ENCODE measurements around the gene CHRNA4. TPM values are rescaled to one million over a fixed set of nuclear protein-coding genes. Genes with fewer than 3 reads are reported as not detected.

CHRNA4 gene
- total and polyA plus RNA-seq, 5 donors from 2014 or later, result not detected

- ATAC-seq (ENCODE audit: low read depth in 2 of 2) (no peak), DNase-seq (no peak)
- Mint-ChIP-seq H3K4me1 (no peaks in the 10 kb centered on the region), H3K36me3 (no peaks in the 10 kb centered on the region), H3K27me3 (no peaks in the 10 kb centered on the region), H3K9me3 (no peaks in the 10 kb centered on the region), H3K4me3 (no peak overlapping the region), H3K27ac (no peak overlapping the region)
- Histone ChIP-seq H3K9me3 (ENCODE audit: control insufficient read depth in 2 of 2, low read length in 2 of 2) (peaks cover 0 to 1% of the 10 kb centered on the region in 2 experiments), H3K27me3 (ENCODE audit: control insufficient read depth, insufficient read depth, low read length) (no peaks in the 10 kb centered on the region), H3K36me3 (ENCODE audit: control insufficient read depth, insufficient read depth, low read length) (no peaks in the 10 kb centered on the region), H3K27ac (ENCODE audit: insufficient read depth, low read length, poor library complexity, severe bottlenecking) (no peak overlapping the region), H3K4me3 (ENCODE audit: low read depth, low read length) (no peak overlapping the region), H3K4me1 (ENCODE audit: control insufficient read depth, insufficient read depth, low read length, poor library complexity, severe bottlenecking) (peaks cover 4% of the 10 kb centered on the region)
These were observed 39.9 kb downstream of the CHRNA4 start for GRCh38 chr20:63321148-63321831.

GRCh38 chr20:63320616-63321147 is 40.5 kb downstream of the CHRNA4 start:
- Histone ChIP-seq H3K27ac (ENCODE audit: insufficient read depth, low read length, poor library complexity, severe bottlenecking) (no peak overlapping the region), H3K27me3 (ENCODE audit: control insufficient read depth, insufficient read depth, low read length) (no peaks in the 10 kb centered on the region), H3K4me1 (ENCODE audit: control insufficient read depth, insufficient read depth, low read length, poor library complexity, severe bottlenecking) (no peaks in the 10 kb centered on the region), H3K9me3 (ENCODE audit: control insufficient read depth in 2 of 2, low read length in 2 of 2) (no peaks in the 10 kb centered on the region), H3K4me3 (ENCODE audit: low read depth, low read length) (no peak overlapping the region), H3K36me3 (ENCODE audit: control insufficient read depth, insufficient read depth, low read length) (no peaks in the 10 kb centered on the region)
- H3K9me3 Mint-ChIP-seq, result no peaks in the 10 kb centered on the region
- no peak for ATAC-seq (ENCODE audit: low read depth in 2 of 2)
- DNase-seq, result no peak
- no peaks in the 10 kb centered on the region for H3K36me3 Mint-ChIP-seq
- no peak overlapping the region for H3K4me3 Mint-ChIP-seq
- no peak overlapping the region for H3K27ac Mint-ChIP-seq
- no peaks in the 10 kb centered on the region for H3K4me1 Mint-ChIP-seq
- no peaks in the 10 kb centered on the region for H3K27me3 Mint-ChIP-seq

GRCh38 chr20:63320041-63320511 is 41.1 kb downstream of the CHRNA4 start:
- Histone ChIP-seq H3K36me3 (ENCODE audit: control insufficient read depth, insufficient read depth, low read length) (no peaks in the 10 kb centered on the region), H3K4me3 (ENCODE audit: low read depth, low read length) (no peak overlapping the region), H3K27me3 (ENCODE audit: control insufficient read depth, insufficient read depth, low read length) (no peaks in the 10 kb centered on the region), H3K9me3 (ENCODE audit: control insufficient read depth in 2 of 2, low read length in 2 of 2) (no peaks in the 10 kb centered on the region), H3K4me1 (ENCODE audit: control insufficient read depth, insufficient read depth, low read length, poor library complexity, severe bottlenecking) (no peaks in the 10 kb centered on the region), H3K27ac (ENCODE audit: insufficient read depth, low read length, poor library complexity, severe bottlenecking) (no peak overlapping the region)
- DNase-seq (no peak), ATAC-seq (ENCODE audit: low read depth in 2 of 2) (no peak)
- no peaks in the 10 kb centered on the region for H3K4me1 Mint-ChIP-seq
- H3K9me3 Mint-ChIP-seq, result no peaks in the 10 kb centered on the region
- H3K36me3 Mint-ChIP-seq, result no peaks in the 10 kb centered on the region
- H3K27ac Mint-ChIP-seq, result no peak overlapping the region
- no peak overlapping the region for H3K4me3 Mint-ChIP-seq
- H3K27me3 Mint-ChIP-seq, result no peaks in the 10 kb centered on the region

- Histone ChIP-seq H3K27me3 (ENCODE audit: control insufficient read depth, insufficient read depth, low read length) (no peaks in the 10 kb centered on the region), H3K27ac (ENCODE audit: insufficient read depth, low read length, poor library complexity, severe bottlenecking) (no peak overlapping the region), H3K36me3 (ENCODE audit: control insufficient read depth, insufficient read depth, low read length) (no peaks in the 10 kb centered on the region), H3K4me3 (ENCODE audit: low read depth, low read length) (no peak overlapping the region), H3K4me1 (ENCODE audit: control insufficient read depth, insufficient read depth, low read length, poor library complexity, severe bottlenecking) (no peaks in the 10 kb centered on the region), H3K9me3 (ENCODE audit: control insufficient read depth in 2 of 2, low read length in 2 of 2) (no peaks in the 10 kb centered on the region)
- H3K9me3 Mint-ChIP-seq, result no peaks in the 10 kb centered on the region
- H3K4me1 Mint-ChIP-seq, result no peaks in the 10 kb centered on the region
- DNase-seq (no peak), ATAC-seq (ENCODE audit: low read depth in 2 of 2) (no peak)
- no peaks in the 10 kb centered on the region for H3K27me3 Mint-ChIP-seq
- no peak overlapping the region for H3K27ac Mint-ChIP-seq
- no peak overlapping the region for H3K4me3 Mint-ChIP-seq
- H3K36me3 Mint-ChIP-seq, result no peaks in the 10 kb centered on the region
These were observed 41.7 kb downstream of the CHRNA4 start for GRCh38 chr20:63319164-63320040.

GRCh38 chr20:63318391-63319163 is 42.6 kb downstream of the CHRNA4 start:
- Histone ChIP-seq H3K4me3 (ENCODE audit: low read depth, low read length) (no peak overlapping the region), H3K36me3 (ENCODE audit: control insufficient read depth, insufficient read depth, low read length) (no peaks in the 10 kb centered on the region), H3K27me3 (ENCODE audit: control insufficient read depth, insufficient read depth, low read length) (no peaks in the 10 kb centered on the region), H3K9me3 (ENCODE audit: control insufficient read depth in 2 of 2, low read length in 2 of 2) (no peaks in the 10 kb centered on the region), H3K4me1 (ENCODE audit: control insufficient read depth, insufficient read depth, low read length, poor library complexity, severe bottlenecking) (no peaks in the 10 kb centered on the region), H3K27ac (ENCODE audit: insufficient read depth, low read length, poor library complexity, severe bottlenecking) (no peak overlapping the region)
- ATAC-seq (ENCODE audit: low read depth in 2 of 2) (no peak), DNase-seq (no peak)
- Mint-ChIP-seq H3K27me3 (no peaks in the 10 kb centered on the region), H3K36me3 (no peaks in the 10 kb centered on the region), H3K4me1 (no peaks in the 10 kb centered on the region), H3K27ac (no peak overlapping the region), H3K4me3 (no peak overlapping the region), H3K9me3 (no peaks in the 10 kb centered on the region)

- Mint-ChIP-seq H3K36me3 (no peaks in the 10 kb centered on the region), H3K4me3 (no peak overlapping the region), H3K9me3 (no peaks in the 10 kb centered on the region), H3K27ac (no peak overlapping the region), H3K4me1 (no peaks in the 10 kb centered on the region), H3K27me3 (no peaks in the 10 kb centered on the region)
- H3K4me3 ChIP-seq (ENCODE audit: low read depth, low read length), result no peak overlapping the region
- no peak for ATAC-seq (ENCODE audit: low read depth in 2 of 2)
- DNase-seq, result no peak
- H3K27ac ChIP-seq (ENCODE audit: insufficient read depth, low read length, poor library complexity, severe bottlenecking), result no peak overlapping the region
- H3K27me3 ChIP-seq (ENCODE audit: control insufficient read depth, insufficient read depth, low read length), result no peaks in the 10 kb centered on the region
- H3K9me3 ChIP-seq (ENCODE audit: control insufficient read depth in 2 of 2, low read length in 2 of 2), result no peaks in the 10 kb centered on the region
- no peaks in the 10 kb centered on the region for H3K36me3 ChIP-seq (ENCODE audit: control insufficient read depth, insufficient read depth, low read length)
- no peaks in the 10 kb centered on the region for H3K4me1 ChIP-seq (ENCODE audit: control insufficient read depth, insufficient read depth, low read length, poor library complexity, severe bottlenecking)
These were observed 43.4 kb downstream of the CHRNA4 start for GRCh38 chr20:63317601-63318291.

- no peak overlapping the region for H3K27ac Mint-ChIP-seq
- no peak overlapping the region for H3K4me3 Mint-ChIP-seq
- Histone ChIP-seq H3K27ac (ENCODE audit: insufficient read depth, low read length, poor library complexity, severe bottlenecking) (no peak overlapping the region), H3K27me3 (ENCODE audit: control insufficient read depth, insufficient read depth, low read length) (no peaks in the 10 kb centered on the region), H3K4me3 (ENCODE audit: low read depth, low read length) (no peak overlapping the region), H3K36me3 (ENCODE audit: control insufficient read depth, insufficient read depth, low read length) (no peaks in the 10 kb centered on the region), H3K4me1 (ENCODE audit: control insufficient read depth, insufficient read depth, low read length, poor library complexity, severe bottlenecking) (no peaks in the 10 kb centered on the region), H3K9me3 (ENCODE audit: control insufficient read depth in 2 of 2, low read length in 2 of 2) (no peaks in the 10 kb centered on the region)
- no peak for ATAC-seq (ENCODE audit: low read depth in 2 of 2)
- no peaks in the 10 kb centered on the region for H3K36me3 Mint-ChIP-seq
- H3K27me3 Mint-ChIP-seq, result no peaks in the 10 kb centered on the region
- H3K4me1 Mint-ChIP-seq, result no peaks in the 10 kb centered on the region
- no peaks in the 10 kb centered on the region for H3K9me3 Mint-ChIP-seq
- DNase-seq, result no peak
These were observed 44.1 kb downstream of the CHRNA4 start for GRCh38 chr20:63317061-63317460.

Measured in CD4-positive, CD25-positive, alpha-beta regulatory T cell (primary cell).